Urothelium cell line (cell line): ENCODE results near the gene VPS13D.
"Not testable (repeated sequence)": the region's sequence is repeated elsewhere in the genome, so short reads cannot be mapped to it uniquely, and the experiment has no call there.

ENCODE experiments used
- DNase-seq: peaks from one replicate; pipeline ENCODE4 v3.0.0; 2011; ENCODE audit warnings: low spot score, mixed read lengths
- FAIRE-seq: peaks from 2 replicates; lab custom pipeline; 2011; peaks lifted over from hg19 to GRCh38; lab: Jason Lieb, UNC

VPS13D gene

GRCh38 chr1:12444329-12444841, 214.6 kb downstream of the VPS13D start:
- FAIRE-seq (no peak), DNase-seq (no peak)

- DNase-seq (no peak), FAIRE-seq (no peak)
Observed at GRCh38 chr1:12445257-12445656, 215.4 kb downstream of the VPS13D start.

- DNase-seq: no peak
- FAIRE-seq: no peak
Observed at GRCh38 chr1:12446593-12446992, 216.8 kb downstream of the VPS13D start.

GRCh38 chr1:12447307-12447706, 217.5 kb downstream of the VPS13D start:
- FAIRE-seq: no peak
- no peak for DNase-seq

GRCh38 chr1:12447849-12448312, 218.1 kb downstream of the VPS13D start:
- FAIRE-seq: no peak
- no peak for DNase-seq

- FAIRE-seq: no peak
- no peak for DNase-seq
Observed at GRCh38 chr1:12448746-12449177, 218.9 kb downstream of the VPS13D start.

- no peak for FAIRE-seq
- DNase-seq: no peak
Observed at GRCh38 chr1:12450090-12450755, 220.4 kb downstream of the VPS13D start.

- DNase-seq (no peak), FAIRE-seq (no peak)
Observed at GRCh38 chr1:12450756-12451559, 221.1 kb downstream of the VPS13D start.

GRCh38 chr1:12451560-12451900, 221.7 kb downstream of the VPS13D start:
- no peak for FAIRE-seq
- no peak for DNase-seq

GRCh38 chr1:12452262-12452661, 222.4 kb downstream of the VPS13D start:
- no peak for DNase-seq

GRCh38 chr1:12453400-12454343, 223.8 kb downstream of the VPS13D start:
- FAIRE-seq (no peak), DNase-seq (no peak)

More at GRCh38 chr1:12452262-12452661, 222.4 kb downstream of the VPS13D start:
- FAIRE-seq: no peak

- FAIRE-seq (no peak), DNase-seq (peak; percentile 17)
Observed at GRCh38 chr1:12454406-12455391, 224.9 kb downstream of the VPS13D start.

GRCh38 chr1:12456081-12456480, 226.3 kb downstream of the VPS13D start:
- not testable (repeated sequence) for FAIRE-seq, DNase-seq

GRCh38 chr1:12456979-12457378, 227.1 kb downstream of the VPS13D start:
- DNase-seq: peak; percentile 55
- no peak for FAIRE-seq

- FAIRE-seq (no peak), DNase-seq (no peak)
Observed at GRCh38 chr1:12457771-12458170, 227.9 kb downstream of the VPS13D start.

GRCh38 chr1:12458571-12458970, 228.7 kb downstream of the VPS13D start:
- FAIRE-seq (no peak), DNase-seq (no peak)

- FAIRE-seq: no peak
- no peak for DNase-seq
Observed at GRCh38 chr1:12460121-12460520, 230.3 kb downstream of the VPS13D start.

GRCh38 chr1:12460911-12461621, 231.2 kb downstream of the VPS13D start:
- FAIRE-seq: no peak
- no peak for DNase-seq

- FAIRE-seq (no peak), DNase-seq (no peak)
Observed at GRCh38 chr1:12461754-12462153, 231.9 kb downstream of the VPS13D start.
